ENCODE measurements around the gene THRAP3. TPM values are rescaled to one million over a fixed set of nuclear protein-coding genes. Genes with fewer than 3 reads are reported as not detected.

Gene THRAP3
- polyA plus RNA-seq, 1 of the 3 experiments (the other 2 are of a cell fraction) = 33.7 TPM

GRCh38 chr1:36337830-36338229, 113.6 kb downstream of the THRAP3 start:
- DNase-seq = no peak
- peaks cover 2% of the 10 kb centered on the region for H3F3A ChIP-seq (replicated peaks; ENCODE audit: insufficient read depth)
- H3K9me3 ChIP-seq = no peaks in the 10 kb centered on the region
- no peak overlapping the region for H3K9ac ChIP-seq
- no peaks in the 10 kb centered on the region for H3K27me3 ChIP-seq (ENCODE audit: insufficient read depth)
- no peak for TF ChIP-seq GABPA (IDR thresholded peaks at IDR 0.05; ENCODE audit: low read depth)
- TF ChIP-seq EP300 (IDR thresholded peaks at IDR 0.05; ENCODE audit: borderline replicate concordance in 1 of 2, low read depth in 1 of 2, low read length in 1 of 2) = no peak
- H4K20me1 ChIP-seq (ENCODE audit: insufficient read depth) = no peaks in the 10 kb centered on the region
- H3K4me3 ChIP-seq (ENCODE audit: low read depth in 2 of 2, low read length in 1 of 2) = no peak overlapping the region
- POLR2A ChIA-PET = no interaction called here
- H3K4me1 ChIP-seq (ENCODE audit: control insufficient read depth in 1 of 2, insufficient read depth in 2 of 2, low read depth in 1 of 2, low read length in 1 of 2) = no peaks in the 10 kb centered on the region; a peak in 1 of 4 replicates
- H3K4me2 ChIP-seq = no peak overlapping the region
- H2AFZ ChIP-seq (ENCODE audit: low read depth) = no peak overlapping the region
- CTCF ChIA-PET = no interaction called here
- no peak overlapping the region for H3K27ac ChIP-seq (ENCODE audit: low read depth in 2 of 2, low read length in 1 of 2)
- H3K9me2 ChIP-seq = no peaks in the 10 kb centered on the region
- 93% methylated on average over 6 of the region's 6 CpGs for WGBS (ENCODE audit: low lambda C conversion rate)
- peaks cover 19 to 25% of the 10 kb centered on the region in 2 experiments for H3K36me3 ChIP-seq (replicated peaks in 1 of 2; ENCODE audit: control insufficient read depth in 1 of 2, insufficient read depth in 2 of 2, low read length in 1 of 2)
- no peaks in the 10 kb centered on the region for H3K79me2 ChIP-seq (ENCODE audit: insufficient read depth)

- ChIA-PET CTCF (interaction anchor here (1.1 to 1.7 kb wide), 2 partner anchors 17 to 32 kb away, joined by 3 read pairs; no protein-coding TSS in a partner anchor), POLR2A (no interaction called here)
- Histone ChIP-seq H3F3A (replicated peaks; ENCODE audit: insufficient read depth) (peaks cover 11% of the 10 kb centered on the region), H3K9me2 (no peaks in the 10 kb centered on the region), H3K79me2 (ENCODE audit: insufficient read depth) (no peaks in the 10 kb centered on the region), H3K4me1 (ENCODE audit: control insufficient read depth in 1 of 2, insufficient read depth in 2 of 2, low read depth in 1 of 2, low read length in 1 of 2) (peaks cover 0 to 10% of the 10 kb centered on the region in 2 experiments; a peak in 3 of 4 replicates), H3K4me2 (no peak overlapping the region), H3K9ac (no peak overlapping the region), H3K27me3 (ENCODE audit: insufficient read depth) (no peaks in the 10 kb centered on the region), H3K36me3 (replicated peaks in 1 of 2; ENCODE audit: control insufficient read depth in 1 of 2, insufficient read depth in 2 of 2, low read length in 1 of 2) (peaks cover 28 to 34% of the 10 kb centered on the region in 2 experiments), H3K9me3 (no peaks in the 10 kb centered on the region), H4K20me1 (ENCODE audit: insufficient read depth) (no peaks in the 10 kb centered on the region), H3K27ac (ENCODE audit: low read depth in 2 of 2, low read length in 1 of 2) (no peak overlapping the region), H2AFZ (ENCODE audit: low read depth) (no peak overlapping the region), H3K4me3 (ENCODE audit: low read depth in 2 of 2, low read length in 1 of 2) (no peak overlapping the region)
- TF ChIP-seq ZBTB33 (IDR thresholded peaks at IDR 0.05; ENCODE audit: borderline replicate concordance, low read depth) (no peak), JUND (IDR thresholded peaks at IDR 0.05) (no peak), EP300 (IDR thresholded peaks at IDR 0.05; ENCODE audit: borderline replicate concordance in 1 of 2, low read depth in 1 of 2, low read length in 1 of 2) (no peak), TEAD4 (IDR thresholded peaks at IDR 0.05; ENCODE audit: borderline replicate concordance, insufficient read depth) (no peak), MEF2A (IDR thresholded peaks at IDR 0.05; ENCODE audit: borderline replicate concordance, low read depth) (no peak), PBX3 (IDR thresholded peaks at IDR 0.05) (no peak), USF2 (IDR thresholded peaks at IDR 0.05; ENCODE audit: borderline replicate concordance, low read depth, low read length) (no peak), POLR2AphosphoS5 (IDR thresholded peaks at IDR 0.05; ENCODE audit: low read depth, low read length) (no peak), SIN3A (IDR thresholded peaks at IDR 0.05; ENCODE audit: borderline replicate concordance, low read depth, low read length) (no peak), FOSL2 (IDR thresholded peaks at IDR 0.05; ENCODE audit: borderline replicate concordance, low read depth) (no peak), IRF3 (IDR thresholded peaks at IDR 0.05; ENCODE audit: low read depth, low read length) (no peak), TAF1 (IDR thresholded peaks at IDR 0.05; ENCODE audit: borderline replicate concordance, low read depth, low read length) (no peak), FOXJ3 (CRISPR knock-in tag; IDR thresholded peaks at IDR 0.05) (no peak), TCF12 (IDR thresholded peaks at IDR 0.05) (no peak)
- 90% methylated on average over 5 of the region's 7 CpGs for WGBS (ENCODE audit: low lambda C conversion rate)
- DNase-seq = no peak
These were observed 115.0 kb downstream of the THRAP3 start for GRCh38 chr1:36339215-36339614.
